Prostate gland (tissue), 2 donors: ENCODE results near the gene NEK4.

Experiments used
- CTCF ChIP-seq, 4 experiments: fragments of 200-600 bp in 2 of 4; fragments of 450-650 bp in 2 of 4; sonication (generic) in 2 of 4; IDR thresholded peaks; 1 replicate in 3 of 4; 2 replicates in 1 of 4; pipeline ENCODE4 v1.5.1; 2016 to 2019; ENCODE audit warnings: antibody characterized with exemption in 4 of 4, mild to moderate bottlenecking in 2 of 4, moderate library complexity in 2 of 4
- POLR2A ChIP-seq: fragments of 450-650 bp; IDR thresholded peaks from one replicate; pipeline ENCODE4 v1.6.1; 2016; ENCODE audit warnings: antibody characterized with exemption, mild to moderate bottlenecking
- POLR2AphosphoS5 ChIP-seq: sonication (generic); formaldehyde crosslinking; IDR thresholded peaks from one replicate; pipeline ENCODE4 v1.6.1; 2017; ENCODE audit warnings: antibody characterized with exemption

GRCh38 chr3:52739730-52740129 lies 31.0 kb downstream of the NEK4 start:
- no peak for TF ChIP-seq POLR2A
- TF ChIP-seq CTCF (IDR thresholded peaks at IDR 0.05), result no peak
- no peak for TF ChIP-seq POLR2AphosphoS5
